Prostate gland (tissue), 2 donors: ENCODE data around the gene ARHGEF28.

ENCODE experiments used
- CTCF ChIP-seq, 4 experiments: fragments of 200-600 bp in 2 of 4; fragments of 450-650 bp in 2 of 4; sonication (generic) in 2 of 4; IDR thresholded peaks; 1 replicate in 3 of 4; 2 replicates in 1 of 4; pipeline ENCODE4 v1.5.1; 2016 to 2019; ENCODE audit warnings: antibody characterized with exemption in 4 of 4, mild to moderate bottlenecking in 2 of 4, moderate library complexity in 2 of 4
- POLR2A ChIP-seq: fragments of 450-650 bp; IDR thresholded peaks from one replicate; pipeline ENCODE4 v1.6.1; 2016; ENCODE audit warnings: antibody characterized with exemption, mild to moderate bottlenecking
- POLR2AphosphoS5 ChIP-seq: sonication (generic); formaldehyde crosslinking; IDR thresholded peaks from one replicate; pipeline ENCODE4 v1.6.1; 2017; ENCODE audit warnings: antibody characterized with exemption

GRCh38 chr5:73642344-73642743 is 16.3 kb downstream of the ARHGEF28 start:
- no peak for TF ChIP-seq CTCF (IDR thresholded peaks at IDR 0.05)
- TF ChIP-seq POLR2A: no peak
- no peak for TF ChIP-seq POLR2AphosphoS5
